Esophagus muscularis mucosa (tissue), 4 donors: ENCODE measurements around the gene SMAP1. TPM values are rescaled to one million over a fixed set of nuclear protein-coding genes. Genes with fewer than 3 reads are reported as not detected.

Experiments used
- DNase-seq: peaks from one replicate; pipeline ENCODE4 v3.0.0-alpha.2; 2017; ENCODE audit errors: extremely low spot score
- H3K27ac ChIP-seq, 4 donors: fragments of 200-600 bp; sonication (generic); replicated peaks in 1 of 4; 1 replicate in 3 of 4; 2 replicates in 1 of 4; pipeline ENCODE4 v1.5.1; 2016 to 2019; ENCODE audit warnings: mild to moderate bottlenecking in 1 of 4
- H3K27me3 ChIP-seq, 4 donors: fragments of 200-600 bp; sonication (generic); one replicate each; pipeline versions ENCODE4 v1.5.1 to v1.6.0; 2016 to 2019
- H3K36me3 ChIP-seq, 4 donors: fragments of 200-600 bp; sonication (generic); one replicate each; pipeline ENCODE4 v1.5.1; 2016 to 2019
- H3K4me1 ChIP-seq, 4 donors: fragments of 200-600 bp; sonication (generic); one replicate each; pipeline ENCODE4 v1.5.1; 2016 to 2019
- H3K4me3 ChIP-seq, 4 donors: fragments of 200-600 bp; sonication (generic); 1 replicate in 2 of 4; 2 replicates in 2 of 4; pipeline ENCODE4 v1.5.1; 2016 to 2019; ENCODE audit warnings: mild to moderate bottlenecking in 4 of 4, moderate library complexity in 1 of 4
- H3K9me3 ChIP-seq, 4 donors: fragments of 200-600 bp; sonication (generic); 1 replicate in 3 of 4; 2 replicates in 1 of 4; pipeline ENCODE4 v1.5.1; 2016 to 2019
- CTCF ChIP-seq, 3 experiments: fragments of 200-600 bp in 2 of 3; fragments of 450-650 bp in 1 of 3; sonication (generic) in 2 of 3; IDR thresholded peaks; one replicate each; pipeline ENCODE4 v1.5.1; 2017 to 2019; ENCODE audit warnings: antibody characterized with exemption in 3 of 3, mild to moderate bottlenecking in 2 of 3, moderate library complexity in 1 of 3
- EP300 ChIP-seq: sonication (generic); formaldehyde crosslinking; IDR thresholded peaks from one replicate; pipeline ENCODE4 v1.6.1; 2017; ENCODE audit warnings: antibody characterized with exemption
- POLR2A ChIP-seq: fragments of 450-650 bp; IDR thresholded peaks from one replicate; pipeline ENCODE4 v1.6.1; 2017; ENCODE audit warnings: antibody characterized with exemption, moderate library complexity, mild to moderate bottlenecking, low read depth
- POLR2AphosphoS5 ChIP-seq, 2 donors: sonication (generic); formaldehyde crosslinking; IDR thresholded peaks; one replicate each; pipeline ENCODE4 v1.6.1; 2017; ENCODE audit warnings: antibody characterized with exemption in 2 of 2
- WGBS: methylation state at CpG from one replicate; pipeline ENCODE4 v1.1.5; 2018; 5-methylcytosine and 5-hydroxymethylcytosine counted together
- intact Hi-C: fragments of 100-400 bp; cut with DNase I; formaldehyde crosslinking; loops from one replicate; pipeline ENCODE4 v1.15.1; 2023
- total RNA-seq, 4 donors: library from RNA; depleted of rRNA; stranded (reverse); fragments of >200 nt; gene quantifications; one replicate each; pipeline versions ENCODE4 v1.1.0 to v1.2.1, GENCODE V29; 2016

SMAP1 gene
- total RNA-seq, 4 donors from 2014 or later = 23.7 to 33.1 (median 29.5) TPM

DNA sequence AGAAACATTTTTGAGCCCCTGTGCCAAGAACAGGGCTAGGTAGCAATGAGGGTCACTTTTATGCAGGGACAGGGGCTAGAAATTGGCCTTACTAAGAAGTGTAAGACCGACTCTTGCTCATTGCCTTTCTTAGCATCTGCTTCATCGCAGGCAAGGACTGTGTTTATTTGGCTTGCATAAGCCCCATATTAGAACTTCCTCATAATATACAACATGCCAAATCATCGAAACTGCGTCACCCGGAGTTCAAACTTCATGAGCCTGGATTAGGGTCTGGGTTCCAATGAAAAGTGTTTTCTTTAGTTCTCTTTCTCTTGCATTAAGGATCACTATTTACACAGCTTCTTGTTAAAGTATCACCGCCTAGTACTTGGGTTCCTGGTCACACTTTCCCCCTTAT is 977 bp upstream of the SMAP1 start:
- H3K36me3 ChIP-seq = no peaks in the 10 kb centered on the region
- no peaks in the 10 kb centered on the region for H3K27me3 ChIP-seq
- intact Hi-C loops = loop anchor here (5.0 to 10.0 kb wide), 2 partner anchors 99 to 252 kb away; partner anchors contain the start of genes FAM135A and SDHAF4
- peak overlapping the region; percentile 92 to 94 (median 94) for H3K27ac ChIP-seq
- WGBS = 76% methylated on average over 6 of the region's 6 CpGs
- DNase-seq = no peak
- H3K4me1 ChIP-seq = peaks cover 13 to 29% (median 24%) of the 10 kb centered on the region in 4 donors
- peak overlapping the region in 2 of 4 donors; percentile 90 to 96 for H3K4me3 ChIP-seq
- TF ChIP-seq POLR2AphosphoS5 (IDR thresholded peaks at IDR 0.05) (no peak), CTCF (IDR thresholded peaks at IDR 0.05) (no peak), POLR2A (no peak), EP300 (no peak)
- H3K9me3 ChIP-seq = no peaks in the 10 kb centered on the region

DNA sequence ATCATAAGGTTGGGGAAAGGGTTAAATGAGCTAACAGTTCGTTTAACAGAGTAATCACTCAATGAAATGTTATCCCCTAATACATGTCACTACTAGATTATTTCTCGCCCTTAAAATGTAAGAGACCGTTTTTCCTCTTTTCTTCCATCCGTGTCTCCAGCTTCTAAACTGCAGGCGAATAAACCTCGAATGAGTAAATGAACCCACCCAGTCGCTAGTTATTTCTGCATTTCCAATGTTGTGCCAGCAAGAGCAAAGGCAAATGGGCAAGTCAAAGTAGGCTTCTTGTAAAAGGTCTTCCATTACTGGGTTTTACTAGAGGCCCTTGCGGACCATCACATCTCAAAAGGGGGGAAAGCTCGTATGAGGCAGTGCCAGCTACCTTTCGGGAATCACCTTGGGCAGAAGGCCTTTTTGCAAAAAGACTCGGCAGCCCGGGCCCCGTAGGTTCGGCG is 400 bp upstream of the SMAP1 start:
- intact Hi-C loops = loop anchor here (5.0 to 10.0 kb wide), 2 partner anchors 100 to 252 kb away; partner anchors contain the start of genes FAM135A and SDHAF4
- DNase-seq = no peak
- H3K27ac ChIP-seq = peak overlapping the region; percentile 92 to 94 (median 94)
- H3K27me3 ChIP-seq = no peaks in the 10 kb centered on the region
- H3K9me3 ChIP-seq = no peaks in the 10 kb centered on the region
- H3K36me3 ChIP-seq = no peaks in the 10 kb centered on the region
- peaks cover 13 to 30% (median 25%) of the 10 kb centered on the region in 4 donors for H3K4me1 ChIP-seq
- WGBS = 14% methylated on average over 11 of the region's 15 CpGs
- peak overlapping the region; percentile 89 to 96 (median 93) for H3K4me3 ChIP-seq
- TF ChIP-seq POLR2AphosphoS5 (IDR thresholded peaks at IDR 0.05) = no peak
- TF ChIP-seq POLR2A = no peak
- TF ChIP-seq CTCF (IDR thresholded peaks at IDR 0.05) = no peak
- TF ChIP-seq EP300 = no peak

GRCh38 chr6:70668499-70668812 is 773 bp downstream of the SMAP1 start:
- H3K4me1 ChIP-seq = peaks cover 13 to 35% (median 25%) of the 10 kb centered on the region in 4 donors
- intact Hi-C loops = loop anchor here (5.0 to 10.0 kb wide), 2 partner anchors 101 to 254 kb away; partner anchors contain the start of genes FAM135A and SDHAF4
- H3K9me3 ChIP-seq = no peaks in the 10 kb centered on the region
- H3K27me3 ChIP-seq = no peaks in the 10 kb centered on the region
- 4% methylated on average over 8 of the region's 8 CpGs for whole genome bisulfite sequencing
- DNase-seq = no peak
- H3K4me3 ChIP-seq = peak overlapping the region; percentile 89 to 96 (median 93)
- H3K27ac ChIP-seq = peak overlapping the region; percentile 92 to 94 (median 94)
- TF ChIP-seq CTCF (IDR thresholded peaks at IDR 0.05) = no peak
- TF ChIP-seq POLR2AphosphoS5 (IDR thresholded peaks at IDR 0.05) = no peak
- TF ChIP-seq POLR2A = no peak
- TF ChIP-seq EP300 = no peak
- no peaks in the 10 kb centered on the region for H3K36me3 ChIP-seq

- no peaks in the 10 kb centered on the region for H3K27me3 ChIP-seq
- H3K4me1 ChIP-seq = peaks cover 13 to 34% (median 25%) of the 10 kb centered on the region in 4 donors
- H3K9me3 ChIP-seq = no peaks in the 10 kb centered on the region
- no peaks in the 10 kb centered on the region for H3K36me3 ChIP-seq
- intact Hi-C loops = loop anchor here (5.0 to 10.0 kb wide), 2 partner anchors 102 to 254 kb away; partner anchors contain the start of genes FAM135A and SDHAF4
- H3K27ac ChIP-seq = no peak overlapping the region
- 64% methylated on average over 4 of the region's 4 CpGs for WGBS
- TF ChIP-seq CTCF (IDR thresholded peaks at IDR 0.05) (no peak), EP300 (no peak), POLR2AphosphoS5 (IDR thresholded peaks at IDR 0.05) (no peak), POLR2A (no peak)
- DNase-seq = no peak
- H3K4me3 ChIP-seq = peak overlapping the region; percentile 89 to 96 (median 93)
These were observed 1.4 kb downstream of the SMAP1 start for GRCh38 chr6:70669133-70669532.
